Trophoblast cell (in vitro differentiated cells and primary cell): Measurements from ENCODE around the gene MORN5.

Experiments
- DNase-seq, 2 donors: peaks; one replicate each; pipeline ENCODE4 v3.0.0-alpha.2; 2016
- H2AFZ ChIP-seq: 2 replicates; pipeline ENCODE4 v1.6.1; 2013; ENCODE audit warnings: low read length, moderate library complexity, mild to moderate bottlenecking; ENCODE audit not compliant: insufficient read depth, poor library complexity
- H2AK5ac ChIP-seq: 2 replicates; pipeline ENCODE4 v1.6.1; 2013; ENCODE audit warnings: mild to moderate bottlenecking, low read length
- H2BK120ac ChIP-seq: 2 replicates; pipeline ENCODE4 v1.6.1; 2013; ENCODE audit warnings: low read length, mild to moderate bottlenecking, moderate library complexity; ENCODE audit not compliant: insufficient read depth, poor library complexity
- H2BK12ac ChIP-seq: 2 replicates; pipeline ENCODE4 v1.6.1; 2013; ENCODE audit warnings: mild to moderate bottlenecking, low read length, moderate library complexity
- H2BK5ac ChIP-seq: 2 replicates; pipeline ENCODE4 v1.6.1; 2013; ENCODE audit warnings: low read length, low read depth, moderate library complexity, mild to moderate bottlenecking; ENCODE audit not compliant: poor library complexity
- H3K14ac ChIP-seq: 2 replicates; pipeline ENCODE4 v1.6.1; 2013; ENCODE audit warnings: mild to moderate bottlenecking, low read length
- H3K18ac ChIP-seq: 2 replicates; pipeline ENCODE4 v1.6.1; 2013; ENCODE audit warnings: mild to moderate bottlenecking, low read length
- H3K23ac ChIP-seq: 2 replicates; pipeline ENCODE4 v1.6.1; 2013; ENCODE audit warnings: low read length
- H3K27ac ChIP-seq: 2 replicates; pipeline ENCODE4 v1.5.1; 2013; ENCODE audit warnings: low read depth, mild to moderate bottlenecking, inconsistent platforms, low read length, moderate library complexity
- H3K27me3 ChIP-seq: 2 replicates; pipeline ENCODE4 v1.6.1; 2013; ENCODE audit warnings: inconsistent platforms, mild to moderate bottlenecking, low read length, moderate library complexity; ENCODE audit not compliant: insufficient read depth
- H3K36me3 ChIP-seq, 2 experiments: 1 replicate in 1 of 2; 2 replicates in 1 of 2; pipeline ENCODE4 v1.6.1; 2013; ENCODE audit warnings: low read length in 2 of 2, mild to moderate bottlenecking in 2 of 2, moderate library complexity in 1 of 2; ENCODE audit not compliant: insufficient read depth in 2 of 2, control insufficient read depth in 1 of 2
- H3K4ac ChIP-seq: 2 replicates; pipeline ENCODE4 v1.6.1; 2013; ENCODE audit warnings: low read depth, mild to moderate bottlenecking, low read length, moderate library complexity
- H3K4me1 ChIP-seq, 2 experiments: 1 replicate in 1 of 2; 2 replicates in 1 of 2; pipeline ENCODE4 v1.6.1; 2013; ENCODE audit warnings: low read length in 2 of 2, mild to moderate bottlenecking in 2 of 2, moderate library complexity in 1 of 2; ENCODE audit not compliant: insufficient read depth in 2 of 2, control insufficient read depth in 1 of 2
- H3K4me2 ChIP-seq: 2 replicates; pipeline ENCODE4 v1.6.1; 2013; ENCODE audit warnings: inconsistent platforms, mild to moderate bottlenecking, low read length, moderate library complexity
- H3K4me3 ChIP-seq: 2 replicates; pipeline ENCODE4 v1.5.1; 2013; ENCODE audit warnings: mild to moderate bottlenecking, low read depth, low read length, inconsistent platforms
- H3K79me1 ChIP-seq: one replicate; pipeline ENCODE4 v1.6.1; 2013; ENCODE audit warnings: low read length
- H3K79me2 ChIP-seq: 2 replicates; pipeline ENCODE4 v1.6.1; 2013; ENCODE audit warnings: low read length, mild to moderate bottlenecking; ENCODE audit not compliant: control insufficient read depth, insufficient read depth, poor library complexity
- H3K9ac ChIP-seq: 2 replicates; pipeline ENCODE4 v1.6.1; 2013; ENCODE audit warnings: mild to moderate bottlenecking, low read length
- H3K9me3 ChIP-seq: 2 replicates; pipeline ENCODE4 v1.6.1; 2013; ENCODE audit warnings: low read depth, mild to moderate bottlenecking, control low read depth, inconsistent platforms, low read length; ENCODE audit not compliant: insufficient read depth
- H4K12ac ChIP-seq: 2 replicates; pipeline ENCODE4 v1.6.1; 2013; ENCODE audit warnings: low read depth, mild to moderate bottlenecking, low read length, moderate library complexity
- H4K8ac ChIP-seq: 2 replicates; pipeline ENCODE4 v1.6.1; 2013; ENCODE audit warnings: low read depth, mild to moderate bottlenecking, low read length, moderate library complexity
- H4K91ac ChIP-seq: one replicate; pipeline ENCODE4 v1.6.1; 2013; ENCODE audit warnings: low read depth, mild to moderate bottlenecking, low read length, moderate library complexity
- WGBS: extraction: QIAGEN DNeasy Blood & Tissue Kit; methylation state at CpG from one replicate; pipeline ENCODE4 v1.1.7; 2013; ENCODE audit warnings: missing lambda C conversion rate; ENCODE audit not compliant: insufficient read length, insufficient coverage; ENCODE audit errors: extremely low coverage; 5-methylcytosine and 5-hydroxymethylcytosine counted together

Gene MORN5

DNA sequence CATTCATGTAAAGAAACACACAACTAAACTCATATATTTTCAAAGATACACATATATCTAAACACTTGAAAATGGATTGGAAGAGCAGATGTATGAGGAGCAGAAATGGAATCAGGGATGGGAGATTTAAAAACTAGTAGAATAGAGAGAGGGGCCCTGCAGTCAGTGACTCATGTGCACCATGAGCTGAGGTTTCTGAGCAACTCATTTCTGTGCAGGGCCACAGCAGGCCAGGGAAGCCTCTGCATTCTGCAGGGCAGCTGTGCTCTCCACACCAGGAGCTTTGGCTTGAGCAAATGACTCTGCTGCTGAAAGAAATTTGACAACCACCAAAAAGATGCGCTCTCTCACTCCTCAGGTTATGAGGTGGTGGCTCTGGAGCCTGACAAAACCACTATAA, 41.9 kb downstream of the MORN5 start:
- Histone ChIP-seq H2BK120ac (no peak overlapping the region), H4K91ac (no peak overlapping the region), H3K9ac (no peak overlapping the region), H2AFZ (no peak overlapping the region), H3K14ac (no peak overlapping the region), H3K4me3 (no peak overlapping the region), H4K8ac (no peak overlapping the region), H2BK12ac (no peak overlapping the region), H4K12ac (no peak overlapping the region), H3K23ac (no peak overlapping the region), H3K4me2 (no peak overlapping the region), H3K4me1 (no peaks in the 10 kb centered on the region), H3K18ac (no peak overlapping the region), H3K79me2 (no peaks in the 10 kb centered on the region), H3K27ac (no peak overlapping the region), H3K4ac (no peak overlapping the region), H3K79me1 (no peaks in the 10 kb centered on the region), H3K27me3 (no peaks in the 10 kb centered on the region), H2BK5ac (no peak overlapping the region), H3K9me3 (peaks cover 2% of the 10 kb centered on the region), H3K36me3 (no peaks in the 10 kb centered on the region), H2AK5ac (no peak overlapping the region)
- WGBS: no CpG with 5 or more reads among the region's 1 CpG
- DNase-seq: no peak

GRCh38 chr9:122202111-122202510, 42.4 kb downstream of the MORN5 start:
- H3K9ac ChIP-seq: no peak overlapping the region
- no peak overlapping the region for H2AK5ac ChIP-seq
- H3K18ac ChIP-seq: no peak overlapping the region
- H2BK120ac ChIP-seq: no peak overlapping the region
- no peak overlapping the region for H3K14ac ChIP-seq
- no peak overlapping the region for H4K91ac ChIP-seq
- H2BK12ac ChIP-seq: no peak overlapping the region
- H3K23ac ChIP-seq: no peak overlapping the region
- H3K79me2 ChIP-seq: no peaks in the 10 kb centered on the region
- DNase-seq: no peak
- H2BK5ac ChIP-seq: no peak overlapping the region
- H3K9me3 ChIP-seq: peaks cover 4% of the 10 kb centered on the region
- no peak overlapping the region for H4K8ac ChIP-seq
- no peaks in the 10 kb centered on the region for H3K79me1 ChIP-seq
- H3K4me1 ChIP-seq: no peaks in the 10 kb centered on the region
- H3K27me3 ChIP-seq: no peaks in the 10 kb centered on the region
- no peak overlapping the region for H3K4me2 ChIP-seq
- no peak overlapping the region for H3K4me3 ChIP-seq
- H3K36me3 ChIP-seq: no peaks in the 10 kb centered on the region
- H3K27ac ChIP-seq: no peak overlapping the region
- no peak overlapping the region for H2AFZ ChIP-seq
- 100% methylated on average over 1 of the region's 3 CpGs for WGBS
- H4K12ac ChIP-seq: no peak overlapping the region
- H3K4ac ChIP-seq: no peak overlapping the region

DNA sequence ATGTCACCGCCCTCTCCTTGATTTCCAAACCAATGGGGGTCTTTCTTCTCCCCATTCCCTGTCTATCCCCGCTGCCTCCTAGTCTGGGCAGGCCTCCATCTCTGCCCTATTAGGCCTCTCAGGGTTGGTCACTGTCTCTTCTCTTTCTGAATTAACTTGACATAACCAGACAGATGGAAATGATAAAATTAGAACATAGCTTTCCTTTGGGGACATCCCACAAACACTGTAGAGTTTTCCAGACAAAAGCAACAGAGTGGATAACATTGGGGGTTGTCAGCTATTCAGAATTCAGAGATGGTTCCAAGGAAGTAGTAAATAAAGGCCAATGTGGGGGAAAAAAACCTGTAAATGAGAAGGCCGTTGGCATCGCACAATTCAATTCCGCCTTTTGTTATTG, 44.3 kb downstream of the MORN5 start:
- Histone ChIP-seq H3K4me2 (no peak overlapping the region), H3K36me3 (no peaks in the 10 kb centered on the region), H2BK5ac (no peak overlapping the region), H3K4ac (no peak overlapping the region), H3K27ac (no peak overlapping the region), H2BK12ac (no peak overlapping the region), H3K79me2 (no peaks in the 10 kb centered on the region), H3K79me1 (no peaks in the 10 kb centered on the region), H4K8ac (no peak overlapping the region), H3K4me3 (no peak overlapping the region), H4K12ac (no peak overlapping the region), H3K27me3 (no peaks in the 10 kb centered on the region), H3K9me3 (peaks cover 4% of the 10 kb centered on the region), H4K91ac (no peak overlapping the region), H2BK120ac (no peak overlapping the region), H2AFZ (no peak overlapping the region), H3K9ac (no peak overlapping the region), H2AK5ac (no peak overlapping the region), H3K23ac (no peak overlapping the region), H3K14ac (no peak overlapping the region), H3K18ac (no peak overlapping the region), H3K4me1 (no peaks in the 10 kb centered on the region)
- WGBS: no CpG with 5 or more reads among the region's 5 CpGs
- DNase-seq: no peak

DNA sequence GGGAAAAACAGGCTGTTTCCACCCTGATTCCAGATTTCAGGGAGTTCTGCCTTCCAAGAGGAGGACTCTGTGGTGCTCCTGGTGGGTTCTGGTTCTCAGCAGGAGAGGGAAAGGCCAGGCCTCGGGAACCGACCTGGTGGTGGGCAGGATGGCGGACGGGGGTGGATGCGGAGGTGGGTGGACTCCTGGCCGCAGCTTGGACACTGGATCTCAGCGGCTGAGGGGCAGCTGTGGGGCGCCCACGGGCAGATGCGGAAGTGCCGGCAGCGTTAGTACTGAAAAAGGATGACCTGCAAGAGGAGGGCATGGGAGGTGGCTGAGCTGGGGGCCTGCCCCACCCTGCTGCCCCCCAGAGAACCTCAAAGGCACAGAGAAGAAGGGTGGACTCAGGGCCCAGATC, 44.8 kb downstream of the MORN5 start:
- Histone ChIP-seq H3K23ac (no peak overlapping the region), H3K9ac (no peak overlapping the region), H2AK5ac (no peak overlapping the region), H4K12ac (no peak overlapping the region), H3K4me1 (no peaks in the 10 kb centered on the region), H2AFZ (no peak overlapping the region), H3K9me3 (peaks cover 4% of the 10 kb centered on the region), H3K36me3 (no peaks in the 10 kb centered on the region), H3K4ac (no peak overlapping the region), H3K27ac (no peak overlapping the region), H2BK12ac (no peak overlapping the region), H3K4me3 (no peak overlapping the region), H3K79me2 (no peaks in the 10 kb centered on the region), H3K14ac (no peak overlapping the region), H3K18ac (no peak overlapping the region), H4K91ac (no peak overlapping the region), H3K4me2 (no peak overlapping the region), H2BK120ac (no peak overlapping the region), H4K8ac (no peak overlapping the region), H3K27me3 (no peaks in the 10 kb centered on the region), H3K79me1 (no peaks in the 10 kb centered on the region), H2BK5ac (no peak overlapping the region)
- WGBS: no CpG with 5 or more reads among the region's 12 CpGs
- no peak for DNase-seq
